ENCODE data around the gene P2RX1.

Gene P2RX1

GRCh38 chr17:3915995-3916696 lies at the start of gene P2RX1:
P2RX1 (minus strand) TSS chr17:3916465; CDS start chr17:3916225, 240 bp downstream.
- DNase-seq, result no peak

GRCh38 chr17:3965118-3965800 lies 49.0 kb upstream of the P2RX1 start:
- peak in 1 of 2 experiments; percentile 51 for DNase-seq

- DNase-seq, result no peak
These were observed 48.2 kb upstream of the P2RX1 start, which contains the start of gene ATP2A3 for GRCh38 chr17:3964203-3965117. ATP2A3 (minus strand) TSS chr17:3964437; CDS start chr17:3964291, 146 bp downstream.

GRCh38 chr17:3963237-3964201 lies 47.3 kb upstream of the P2RX1 start:
- no peak for DNase-seq

- no peak for DNase-seq
These were observed 46.6 kb upstream of the P2RX1 start for GRCh38 chr17:3962965-3963236.

- no peak for DNase-seq
These were observed 46.1 kb upstream of the P2RX1 start for GRCh38 chr17:3962217-3962964.

GRCh38 chr17:3961564-3962047 lies 45.3 kb upstream of the P2RX1 start:
- DNase-seq, result peak; percentile 30 to 56

- DNase-seq, result no peak
These were observed 44.5 kb upstream of the P2RX1 start for GRCh38 chr17:3960764-3961163.

- no peak for DNase-seq
These were observed 43.8 kb upstream of the P2RX1 start for GRCh38 chr17:3959921-3960601.

- no peak for DNase-seq
These were observed 43.1 kb upstream of the P2RX1 start for GRCh38 chr17:3959295-3959899.

- no peak for DNase-seq
These were observed 41.7 kb upstream of the P2RX1 start for GRCh38 chr17:3957735-3958599.

- DNase-seq, result no peak
These were observed 40.7 kb upstream of the P2RX1 start for GRCh38 chr17:3956983-3957382.

GRCh38 chr17:3956327-3956957 lies 40.2 kb upstream of the P2RX1 start:
- DNase-seq, result no peak

- DNase-seq, result no peak
These were observed 39.4 kb upstream of the P2RX1 start for GRCh38 chr17:3955673-3955988.

GRCh38 chr17:3954976-3955672 lies 38.9 kb upstream of the P2RX1 start:
- no peak for DNase-seq

GRCh38 chr17:3954086-3954485 lies 37.8 kb upstream of the P2RX1 start:
- no peak for DNase-seq

GRCh38 chr17:3953542-3953941 lies 37.3 kb upstream of the P2RX1 start:
- DNase-seq, result no peak

- no peak for DNase-seq
These were observed 35.9 kb upstream of the P2RX1 start for GRCh38 chr17:3952186-3952585.
